Caco-2 (cell line): ENCODE data around the gene SUMO3. TPM values are rescaled to one million over a fixed set of nuclear protein-coding genes. Genes with fewer than 3 reads are reported as not detected.

Experiments
- BruUV-seq: library from RNA; stranded (reverse); fragments of 400-500 nt; replicated peaks from 2 replicates; lab custom pipeline; 2021; lab: Mats Ljungman, UMichigan
- CTCF ChIA-PET: fragments of 300-600 bp; sonication (Branson Sonifier 250); formaldehyde crosslinking; loops from one replicate; lab custom pipeline; 2022; ENCODE audit warnings: antibody characterized with exemption; lab: Charles Lee
- POLR2A ChIA-PET: fragments of 300-600 bp; sonication (Branson Sonifier 250); formaldehyde crosslinking; loops from one replicate; lab custom pipeline; 2022; ENCODE audit warnings: antibody characterized with exemption; lab: Charles Lee
- DNase-seq, 2 experiments: peaks; one replicate each; pipeline versions ENCODE4 v3.0.0 to v3.0.0-alpha.2; 2020 to 2022
- H3K27me3 ChIP-seq: replicated peaks from 2 replicates; pipeline ENCODE4 v1.6.0; 2011; ENCODE audit warnings: low read length; ENCODE audit not compliant: control insufficient read depth, insufficient read depth
- H3K36me3 ChIP-seq: 2 replicates; pipeline ENCODE4 v1.5.1; 2011; ENCODE audit warnings: low read length; ENCODE audit not compliant: control insufficient read depth, insufficient read depth
- H3K4me1 ChIP-seq: fragments of 250-450 bp; sonication (Bioruptor Pico); 2 replicates; pipeline ENCODE4 v1.5.1; 2020; ENCODE audit warnings: mild to moderate bottlenecking
- H3K4me3 ChIP-seq: 2 replicates; pipeline ENCODE4 v1.5.1; 2011; ENCODE audit warnings: low read depth, mild to moderate bottlenecking, control low read depth, low read length
- H3K9me3 ChIP-seq: fragments of 250-450 bp; sonication (Bioruptor Pico); 2 replicates; pipeline ENCODE4 v1.5.1; 2020; ENCODE audit warnings: mild to moderate bottlenecking, moderate library complexity
- H3K27ac Mint-ChIP-seq: one replicate; pipeline ENCODE4 v1.8.0; 2022; ENCODE audit warnings: mixed read lengths; ENCODE audit not compliant: unreplicated experiment
- H3K27me3 Mint-ChIP-seq: one replicate; pipeline ENCODE4 v1.8.0; 2022; ENCODE audit warnings: mixed read lengths; ENCODE audit not compliant: insufficient read depth, unreplicated experiment
- H3K36me3 Mint-ChIP-seq: one replicate; pipeline ENCODE4 v1.8.0; 2022; ENCODE audit warnings: mild to moderate bottlenecking, mixed read lengths; ENCODE audit not compliant: insufficient read depth, unreplicated experiment
- H3K4me1 Mint-ChIP-seq: one replicate; pipeline ENCODE4 v1.8.0; 2022; ENCODE audit warnings: low read depth, mixed read lengths; ENCODE audit not compliant: unreplicated experiment
- H3K4me3 Mint-ChIP-seq: one replicate; pipeline ENCODE4 v1.8.0; 2022; ENCODE audit warnings: mild to moderate bottlenecking, moderate library complexity, mixed read lengths; ENCODE audit not compliant: unreplicated experiment
- H3K9me3 Mint-ChIP-seq: one replicate; pipeline ENCODE4 v1.8.0; 2022; ENCODE audit warnings: mixed read lengths; ENCODE audit not compliant: unreplicated experiment
- intact Hi-C: fragments of 100-400 bp; cut with micrococcal nuclease; formaldehyde crosslinking; loops from one replicate; pipeline ENCODE4 v1.10.0; 2022; ENCODE audit not compliant: unreplicated experiment
- total RNA-seq: library from RNA; stranded (reverse); gene quantifications from 2 replicates; pipeline ENCODE4 v1.2.3, GENCODE V29; 2022
- TF ChIP-seq, protein P1 (sequence below), 2 experiments: fragments of 200-600 bp in 1 of 2; IDR thresholded peaks; 1 replicate in 1 of 2; 2 replicates in 1 of 2; pipeline versions ENCODE4 v1.5.1 to v1.8.0; 2011 to 2022; ENCODE audit warnings: antibody characterized with exemption in 1 of 2, control low read depth in 1 of 2, inconsistent platforms in 1 of 2, low read depth in 1 of 2, low read length in 1 of 2, mild to moderate bottlenecking in 1 of 2, moderate library complexity in 1 of 2; ENCODE audit not compliant: insufficient read depth in 1 of 2, severe bottlenecking in 1 of 2, unreplicated experiment in 1 of 2

Gene SUMO3
- total RNA-seq, 1 experiment from 2014 or later, result 118 TPM

GRCh38 chr21:44816761-44817505, 929 bp downstream of the SUMO3 start:
- no peaks in the 10 kb centered on the region for H3K36me3 ChIP-seq
- H3K4me1 ChIP-seq, result peaks cover 15% of the 10 kb centered on the region
- Mint-ChIP-seq H3K27me3 (no peaks in the 10 kb centered on the region), H3K9me3 (peaks cover 11% of the 10 kb centered on the region), H3K4me3 (peak overlapping the region; percentile 68), H3K4me1 (peaks cover 5% of the 10 kb centered on the region), H3K27ac (no peak overlapping the region), H3K36me3 (peaks cover 50% of the 10 kb centered on the region)
- H3K4me3 ChIP-seq, result peak overlapping the region; percentile 81
- TF ChIP-seq, protein P1, sequence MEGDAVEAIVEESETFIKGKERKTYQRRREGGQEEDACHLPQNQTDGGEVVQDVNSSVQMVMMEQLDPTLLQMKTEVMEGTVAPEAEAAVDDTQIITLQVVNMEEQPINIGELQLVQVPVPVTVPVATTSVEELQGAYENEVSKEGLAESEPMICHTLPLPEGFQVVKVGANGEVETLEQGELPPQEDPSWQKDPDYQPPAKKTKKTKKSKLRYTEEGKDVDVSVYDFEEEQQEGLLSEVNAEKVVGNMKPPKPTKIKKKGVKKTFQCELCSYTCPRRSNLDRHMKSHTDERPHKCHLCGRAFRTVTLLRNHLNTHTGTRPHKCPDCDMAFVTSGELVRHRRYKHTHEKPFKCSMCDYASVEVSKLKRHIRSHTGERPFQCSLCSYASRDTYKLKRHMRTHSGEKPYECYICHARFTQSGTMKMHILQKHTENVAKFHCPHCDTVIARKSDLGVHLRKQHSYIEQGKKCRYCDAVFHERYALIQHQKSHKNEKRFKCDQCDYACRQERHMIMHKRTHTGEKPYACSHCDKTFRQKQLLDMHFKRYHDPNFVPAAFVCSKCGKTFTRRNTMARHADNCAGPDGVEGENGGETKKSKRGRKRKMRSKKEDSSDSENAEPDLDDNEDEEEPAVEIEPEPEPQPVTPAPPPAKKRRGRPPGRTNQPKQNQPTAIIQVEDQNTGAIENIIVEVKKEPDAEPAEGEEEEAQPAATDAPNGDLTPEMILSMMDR (IDR thresholded peaks at IDR 0.05; ENCODE audit: insufficient read depth in 1 of 2, low read depth in 1 of 2, low read length in 1 of 2, severe bottlenecking in 1 of 2, unreplicated experiment in 1 of 2), result no peak
- H3K27me3 ChIP-seq, result no peaks in the 10 kb centered on the region
- CTCF ChIA-PET, result interaction anchor here (0.6 kb wide), 1 partner anchor 57 kb away, joined by 3 read pairs; the partner anchor contains the start of gene PTTG1IP
- BruUV-seq, result no TSS peak
- POLR2A ChIA-PET, result interaction anchor here (0.6 to 0.9 kb wide), 3 partner anchors 15 to 478 kb away, joined by 3 to 11 read pairs (median 9); partner anchors contain the start of genes CFAP410, PTTG1IP and UBE2G2
- intact Hi-C loops, result loop anchor here (5.0 kb wide), 1 partner anchor 55 kb away; the partner anchor contains the start of gene PTTG1IP
- peaks cover 22% of the 10 kb centered on the region for H3K9me3 ChIP-seq
- DNase-seq, result peak in 1 of 2 experiments; percentile 39

GRCh38 chr21:44815852-44816628, 1.8 kb downstream of the SUMO3 start:
- no peaks in the 10 kb centered on the region for H3K27me3 ChIP-seq
- no peaks in the 10 kb centered on the region for H3K36me3 ChIP-seq
- H3K4me1 ChIP-seq, result peaks cover 15% of the 10 kb centered on the region
- peaks cover 13% of the 10 kb centered on the region for H3K9me3 ChIP-seq
- intact Hi-C loops, result loop anchor here (5.0 kb wide), 1 partner anchor 56 kb away; the partner anchor contains the start of gene PTTG1IP
- peaks cover 5% of the 10 kb centered on the region for H3K4me1 Mint-ChIP-seq
- H3K9me3 Mint-ChIP-seq, result peaks cover 9% of the 10 kb centered on the region
- no peak overlapping the region for H3K4me3 ChIP-seq
- TF ChIP-seq, protein P1 (IDR thresholded peaks at IDR 0.05; ENCODE audit: insufficient read depth in 1 of 2, low read depth in 1 of 2, low read length in 1 of 2, severe bottlenecking in 1 of 2, unreplicated experiment in 1 of 2), result no peak
- H3K4me3 Mint-ChIP-seq, result peak overlapping the region; percentile 68
- no peaks in the 10 kb centered on the region for H3K27me3 Mint-ChIP-seq
- H3K27ac Mint-ChIP-seq, result no peak overlapping the region
- DNase-seq, result no peak
- peaks cover 47% of the 10 kb centered on the region for H3K36me3 Mint-ChIP-seq
- ChIA-PET CTCF (no interaction called here), POLR2A (no interaction called here)
- BruUV-seq, result TSS peak; percentile 36

DNA sequence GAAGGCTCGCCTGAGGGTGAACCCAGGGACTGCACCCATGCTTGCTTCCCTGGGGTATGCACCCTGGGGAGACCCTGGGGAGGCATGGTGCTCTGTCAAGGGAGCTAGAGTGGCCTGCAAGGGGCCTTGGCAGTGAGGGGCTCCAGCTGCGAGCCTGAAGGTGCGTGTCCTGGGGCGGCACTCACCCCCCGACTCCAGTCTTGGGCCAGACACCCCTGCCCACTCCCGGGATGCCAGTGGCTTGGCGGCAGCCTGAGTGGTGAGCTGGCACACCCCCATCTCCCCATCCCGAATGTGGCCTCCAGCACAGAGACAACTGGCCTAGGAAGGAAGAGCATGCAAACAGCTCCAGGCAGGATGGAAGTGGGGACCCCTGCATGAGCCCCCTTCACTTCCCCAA, 2.6 kb downstream of the SUMO3 start:
- CTCF ChIA-PET, result no interaction called here
- Mint-ChIP-seq H3K36me3 (peaks cover 48% of the 10 kb centered on the region), H3K27me3 (no peaks in the 10 kb centered on the region), H3K4me3 (no peak overlapping the region), H3K9me3 (peaks cover 7% of the 10 kb centered on the region), H3K27ac (no peak overlapping the region), H3K4me1 (peaks cover 5% of the 10 kb centered on the region)
- TF ChIP-seq, protein P1 (IDR thresholded peaks at IDR 0.05; ENCODE audit: insufficient read depth in 1 of 2, low read depth in 1 of 2, low read length in 1 of 2, severe bottlenecking in 1 of 2, unreplicated experiment in 1 of 2), result no peak
- Histone ChIP-seq H3K36me3 (peaks cover 2% of the 10 kb centered on the region), H3K27me3 (no peaks in the 10 kb centered on the region), H3K9me3 (peaks cover 11% of the 10 kb centered on the region), H3K4me3 (no peak overlapping the region), H3K4me1 (peaks cover 15% of the 10 kb centered on the region)
- no peak for DNase-seq
- no TSS peak for BruUV-seq
- POLR2A ChIA-PET, result no interaction called here
- intact Hi-C loops, result loop anchor here (5.0 kb wide), 1 partner anchor 57 kb away; the partner anchor contains the start of gene PTTG1IP
